Neutrophil (primary cell): Measurements from ENCODE around the gene ATG9B.
"Not testable (repeated sequence)": the region's sequence is repeated elsewhere in the genome, so short reads cannot be mapped to it uniquely, and the experiment has no call there.

ENCODE experiments used
- H3K27ac ChIP-seq: fragments of 200-600 bp; sonication (generic); 2 replicates; pipeline ENCODE4 v1.5.1; 2016; ENCODE audit warnings: mild to moderate bottlenecking, moderate library complexity
- H3K27me3 ChIP-seq: fragments of 200-600 bp; sonication (generic); 2 replicates; pipeline ENCODE4 v1.6.0; 2016; ENCODE audit warnings: mild to moderate bottlenecking
- H3K36me3 ChIP-seq: fragments of 200-600 bp; sonication (generic); 2 replicates; pipeline ENCODE4 v1.5.1; 2017
- H3K4me1 ChIP-seq, 2 experiments: fragments of 200-600 bp in 1 of 2; sonication (generic) in 1 of 2; 1 replicate in 1 of 2; 2 replicates in 1 of 2; pipeline versions ENCODE4 v1.5.1 to v1.6.1; 2013 to 2016; ENCODE audit warnings: low read depth in 1 of 2, low read length in 1 of 2, mild to moderate bottlenecking in 1 of 2, moderate library complexity in 1 of 2; ENCODE audit not compliant: control insufficient read depth in 1 of 2, insufficient read depth in 1 of 2
- H3K4me3 ChIP-seq, 2 experiments: fragments of 200-600 bp in 1 of 2; sonication (generic) in 1 of 2; 1 replicate in 1 of 2; 2 replicates in 1 of 2; pipeline ENCODE4 v1.5.1; 2013 to 2016; ENCODE audit warnings: low read depth in 1 of 2, low read length in 1 of 2, mild to moderate bottlenecking in 1 of 2, moderate library complexity in 1 of 2
- H3K9me3 ChIP-seq: fragments of 200-600 bp; sonication (generic); 2 replicates; pipeline ENCODE4 v1.5.1; 2016
- TF ChIP-seq, protein P1 (sequence below): fragments of 200-600 bp; sonication (generic); IDR thresholded peaks from 2 replicates; pipeline ENCODE4 v1.5.1; 2016; ENCODE audit warnings: antibody characterized with exemption

Gene ATG9B

DNA sequence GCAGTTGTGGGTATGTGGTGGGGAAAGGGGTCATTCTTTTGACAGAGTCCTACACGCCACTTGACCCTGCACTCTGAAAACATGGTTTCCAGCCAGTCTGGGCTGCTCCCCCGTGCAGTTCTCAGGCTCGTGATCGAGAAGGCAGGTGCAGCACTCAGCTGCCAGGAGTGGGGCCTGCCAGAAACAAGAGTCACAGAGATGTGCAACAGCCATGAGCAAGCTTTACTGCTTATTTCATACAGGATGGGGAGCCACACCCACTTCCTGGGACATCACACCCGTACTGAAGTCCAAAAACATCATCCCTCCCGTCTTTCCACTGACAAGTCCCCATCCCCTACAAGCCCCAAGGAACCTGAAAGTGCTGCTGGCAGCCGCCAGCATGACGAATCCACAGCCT, 9.3 kb downstream of the ATG9B start:
- Histone ChIP-seq H3K4me3 (no peak overlapping the region), H3K27me3 (peaks cover 100% of the 10 kb centered on the region), H3K4me1 (peaks cover 20 to 22% of the 10 kb centered on the region in 2 experiments), H3K36me3 (no peaks in the 10 kb centered on the region), H3K27ac (no peak overlapping the region), H3K9me3 (no peaks in the 10 kb centered on the region)
- TF ChIP-seq, protein P1, sequence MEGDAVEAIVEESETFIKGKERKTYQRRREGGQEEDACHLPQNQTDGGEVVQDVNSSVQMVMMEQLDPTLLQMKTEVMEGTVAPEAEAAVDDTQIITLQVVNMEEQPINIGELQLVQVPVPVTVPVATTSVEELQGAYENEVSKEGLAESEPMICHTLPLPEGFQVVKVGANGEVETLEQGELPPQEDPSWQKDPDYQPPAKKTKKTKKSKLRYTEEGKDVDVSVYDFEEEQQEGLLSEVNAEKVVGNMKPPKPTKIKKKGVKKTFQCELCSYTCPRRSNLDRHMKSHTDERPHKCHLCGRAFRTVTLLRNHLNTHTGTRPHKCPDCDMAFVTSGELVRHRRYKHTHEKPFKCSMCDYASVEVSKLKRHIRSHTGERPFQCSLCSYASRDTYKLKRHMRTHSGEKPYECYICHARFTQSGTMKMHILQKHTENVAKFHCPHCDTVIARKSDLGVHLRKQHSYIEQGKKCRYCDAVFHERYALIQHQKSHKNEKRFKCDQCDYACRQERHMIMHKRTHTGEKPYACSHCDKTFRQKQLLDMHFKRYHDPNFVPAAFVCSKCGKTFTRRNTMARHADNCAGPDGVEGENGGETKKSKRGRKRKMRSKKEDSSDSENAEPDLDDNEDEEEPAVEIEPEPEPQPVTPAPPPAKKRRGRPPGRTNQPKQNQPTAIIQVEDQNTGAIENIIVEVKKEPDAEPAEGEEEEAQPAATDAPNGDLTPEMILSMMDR = no peak

DNA sequence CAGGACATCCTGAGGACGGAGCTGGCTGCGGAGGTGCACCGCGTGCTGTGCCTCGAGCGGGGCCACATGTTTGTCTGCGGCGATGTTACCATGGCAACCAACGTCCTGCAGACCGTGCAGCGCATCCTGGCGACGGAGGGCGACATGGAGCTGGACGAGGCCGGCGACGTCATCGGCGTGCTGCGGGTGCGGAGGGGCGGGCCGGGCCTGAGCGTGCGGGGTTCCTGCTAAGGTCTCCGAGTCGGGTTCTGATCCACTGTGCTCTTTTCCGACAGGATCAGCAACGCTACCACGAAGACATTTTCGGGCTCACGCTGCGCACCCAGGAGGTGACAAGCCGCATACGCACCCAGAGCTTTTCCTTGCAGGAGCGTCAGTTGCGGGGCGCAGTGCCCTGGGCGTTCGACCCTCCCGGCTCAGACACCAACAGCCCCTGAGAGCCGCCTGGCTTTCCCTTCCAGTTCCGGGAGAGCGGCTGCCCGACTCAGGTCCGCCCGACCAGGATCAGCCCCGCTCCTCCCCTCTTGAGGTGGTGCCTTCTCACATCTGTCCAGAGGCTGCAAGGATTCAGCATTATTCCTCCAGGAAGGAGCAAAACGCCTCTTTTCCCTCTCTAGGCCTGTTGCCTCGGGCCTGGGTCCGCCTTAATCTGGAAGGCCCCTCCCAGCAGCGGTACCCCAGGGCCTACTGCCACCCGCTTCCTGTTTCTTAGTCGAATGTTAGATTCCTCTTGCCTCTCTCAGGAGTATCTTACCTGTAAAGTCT, 10.4 kb downstream of the ATG9B start:
- Histone ChIP-seq H3K27ac (no peak overlapping the region), H3K27me3 (peaks cover 100% of the 10 kb centered on the region), H3K36me3 (no peaks in the 10 kb centered on the region), H3K4me1 (peaks cover 18 to 22% of the 10 kb centered on the region in 2 experiments), H3K4me3 (peak overlapping the region; percentile 56 to 57), H3K9me3 (no peaks in the 10 kb centered on the region)
- TF ChIP-seq, protein P1 = no peak

DNA sequence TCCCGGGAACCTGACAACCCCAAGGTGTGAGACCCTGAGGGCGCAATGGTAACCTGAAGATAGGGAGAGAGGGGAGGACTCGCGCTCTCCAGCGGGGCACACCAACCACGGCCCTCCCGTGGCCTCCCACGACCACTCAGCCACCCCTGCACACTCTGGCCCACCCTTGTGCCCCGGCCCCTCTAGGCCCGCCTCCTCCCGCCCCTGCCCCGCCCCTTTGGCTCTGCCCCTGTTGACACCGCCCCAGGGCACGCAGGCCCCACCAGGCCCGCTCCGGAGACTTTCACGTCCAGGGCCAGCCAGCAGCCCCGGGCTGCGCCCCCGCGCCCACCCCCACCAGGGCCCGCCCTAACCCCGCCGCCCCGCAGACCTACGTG, 10.9 kb downstream of the ATG9B start:
- Histone ChIP-seq H3K4me3 (peak overlapping the region; percentile 56 to 57), H3K27me3 (peaks cover 100% of the 10 kb centered on the region), H3K27ac (no peak overlapping the region), H3K4me1 (peaks cover 20 to 22% of the 10 kb centered on the region in 2 experiments), H3K36me3 (no peaks in the 10 kb centered on the region), H3K9me3 (no peaks in the 10 kb centered on the region)
- TF ChIP-seq, protein P1 = no peak

DNA sequence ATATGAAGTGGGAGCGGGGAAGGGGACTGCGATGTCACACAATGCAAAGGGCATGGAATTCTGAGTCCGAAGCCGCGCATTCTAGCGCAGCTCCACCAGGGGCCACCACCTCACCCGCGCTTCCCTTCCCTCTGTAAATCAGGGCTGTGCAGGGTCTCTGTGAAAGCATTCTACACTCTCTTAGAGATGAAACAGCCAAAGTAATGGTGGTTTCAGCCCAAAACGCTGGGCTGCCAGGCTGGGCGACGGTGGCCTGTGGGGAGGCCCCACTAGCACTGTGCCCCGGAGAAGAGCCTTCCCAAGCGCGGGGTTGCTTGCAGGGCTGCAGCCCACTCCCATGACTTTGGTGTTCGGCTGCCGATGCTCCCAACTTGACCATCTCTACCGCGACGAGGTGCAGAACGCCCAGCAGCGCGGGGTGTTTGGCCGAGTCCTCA, 11.4 kb downstream of the ATG9B start:
- Histone ChIP-seq H3K27ac (no peak overlapping the region), H3K4me1 (peaks cover 18 to 21% of the 10 kb centered on the region in 2 experiments), H3K27me3 (peaks cover 100% of the 10 kb centered on the region), H3K4me3 (peak overlapping the region in 1 of 2 experiments; percentile 56), H3K36me3 (no peaks in the 10 kb centered on the region), H3K9me3 (no peaks in the 10 kb centered on the region)
- TF ChIP-seq, protein P1 = no peak

DNA sequence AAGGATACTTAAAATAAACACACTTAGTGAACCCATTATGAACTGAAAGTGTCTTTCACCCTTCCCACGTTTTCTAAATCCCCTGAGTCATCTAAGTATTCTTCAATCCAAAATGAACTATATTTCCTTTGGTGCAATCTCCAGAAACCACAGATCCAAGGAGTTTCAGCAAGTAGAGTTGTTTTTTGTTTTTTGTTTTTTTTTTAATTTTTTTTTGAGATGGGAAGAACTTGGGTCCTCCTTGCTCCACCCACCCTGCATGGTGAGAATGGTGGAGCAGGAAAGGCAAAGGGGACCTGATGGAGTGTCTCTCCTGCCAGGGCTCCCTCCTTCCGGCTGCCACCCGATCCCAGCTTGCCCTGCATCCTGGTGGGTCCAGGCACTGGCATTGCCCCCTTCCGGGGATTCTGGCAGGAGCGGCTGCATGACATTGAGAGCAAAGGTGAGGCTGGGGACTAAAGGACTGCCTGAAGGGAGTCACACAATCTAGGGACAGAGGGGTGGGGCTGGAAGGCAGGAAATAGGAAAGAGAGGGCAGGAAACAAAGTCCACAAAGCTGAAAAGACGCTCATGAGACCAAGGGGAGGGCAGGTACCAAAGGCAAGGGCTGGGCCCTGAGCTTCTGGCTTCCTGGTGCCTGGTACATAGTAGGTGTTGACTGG, 12.1 kb downstream of the ATG9B start:
- no peak overlapping the region for H3K4me3 ChIP-seq
- TF ChIP-seq, protein P1 = no peak
- H3K4me1 ChIP-seq = peaks cover 17 to 19% of the 10 kb centered on the region in 2 experiments
- no peak overlapping the region for H3K27ac ChIP-seq
- no peaks in the 10 kb centered on the region for H3K9me3 ChIP-seq
- peaks cover 100% of the 10 kb centered on the region for H3K27me3 ChIP-seq
- H3K36me3 ChIP-seq = no peaks in the 10 kb centered on the region

DNA sequence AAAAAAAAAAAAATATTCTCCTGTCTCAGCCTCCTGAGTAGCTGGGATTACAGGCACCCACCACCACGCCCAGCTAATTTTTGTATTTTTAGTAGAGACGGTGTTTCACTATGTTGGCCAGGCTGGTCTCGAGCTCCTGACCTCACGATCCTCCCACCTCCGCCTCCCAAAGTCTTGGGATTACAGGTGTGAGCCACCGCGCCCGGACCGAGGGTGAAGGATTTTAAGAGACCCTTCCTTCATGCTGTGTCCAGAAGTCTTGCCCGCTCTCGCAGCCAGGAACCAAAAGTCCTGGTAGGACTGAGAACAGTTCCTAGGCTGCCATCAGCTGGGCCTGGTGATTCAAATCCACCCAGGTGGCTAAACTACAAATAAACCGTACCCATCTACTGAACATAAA, 12.7 kb downstream of the ATG9B start:
- H3K36me3 ChIP-seq, H3K9me3 ChIP-seq, H3K4me3 ChIP-seq, H3K27ac ChIP-seq: not testable (repeated sequence)
- Histone ChIP-seq H3K27me3 (peaks cover 98% of the 10 kb centered on the region), H3K4me1 (peaks cover 17 to 19% of the 10 kb centered on the region in 2 experiments)
